ENCODE data around the gene GPX3.

Gene GPX3

GRCh38 chr5:151014680-151015343 is 5.6 kb upstream of the GPX3 start:
- no peak for DNase-seq

DNA sequence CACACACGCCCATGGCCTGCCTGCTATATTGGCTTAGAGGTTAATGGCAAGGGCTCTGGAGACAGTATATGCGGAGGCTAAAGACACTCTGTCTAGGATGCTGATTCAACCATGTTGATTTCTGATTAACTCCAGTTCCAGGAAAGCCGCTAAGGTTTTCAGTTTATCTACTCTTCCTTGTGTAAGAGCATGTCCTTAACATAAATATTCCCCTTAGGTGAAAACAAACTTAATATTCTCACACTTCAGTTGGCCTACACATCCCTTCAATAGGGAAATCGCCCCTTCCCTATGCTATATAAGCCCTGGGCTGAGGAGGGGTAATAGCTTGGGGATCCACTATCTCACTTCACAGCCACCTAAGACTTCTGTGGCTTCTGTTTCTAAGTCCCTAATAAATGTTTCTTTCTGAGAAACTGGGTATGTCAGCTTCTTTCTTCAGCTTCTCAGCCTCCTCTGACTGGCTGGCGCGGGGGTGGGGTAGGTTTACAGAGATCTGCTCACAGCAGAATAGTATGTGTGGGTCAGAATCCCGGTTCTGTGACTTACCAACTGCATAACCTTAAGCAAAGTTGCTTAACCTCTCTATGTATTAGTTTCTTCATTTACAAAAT is 4.3 kb upstream of the GPX3 start:
- no peak for DNase-seq

- no peak for DNase-seq
Observed at GRCh38 chr5:151016700-151017099, 3.7 kb upstream of the GPX3 start.

DNA sequence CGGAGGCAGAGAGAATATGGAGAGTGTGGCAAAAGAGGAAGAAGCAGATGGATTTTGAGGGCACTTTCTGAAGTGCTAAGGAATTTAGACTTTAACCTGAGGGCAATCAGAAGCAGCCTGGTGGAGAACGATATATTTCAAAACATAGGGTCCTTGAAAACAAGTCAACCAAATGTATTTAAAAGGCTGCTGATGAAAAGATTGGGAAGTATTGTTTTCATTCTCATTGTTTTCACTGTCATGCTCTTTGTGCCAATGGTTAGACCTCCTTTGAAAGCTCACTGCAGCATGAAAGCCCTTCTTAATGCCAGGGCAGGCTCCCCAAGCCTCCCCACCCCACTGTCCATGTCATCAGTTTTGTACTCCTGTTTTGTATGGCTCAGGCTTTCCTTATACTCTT is 2.5 kb upstream of the GPX3 start:
- no peak for DNase-seq

DNA sequence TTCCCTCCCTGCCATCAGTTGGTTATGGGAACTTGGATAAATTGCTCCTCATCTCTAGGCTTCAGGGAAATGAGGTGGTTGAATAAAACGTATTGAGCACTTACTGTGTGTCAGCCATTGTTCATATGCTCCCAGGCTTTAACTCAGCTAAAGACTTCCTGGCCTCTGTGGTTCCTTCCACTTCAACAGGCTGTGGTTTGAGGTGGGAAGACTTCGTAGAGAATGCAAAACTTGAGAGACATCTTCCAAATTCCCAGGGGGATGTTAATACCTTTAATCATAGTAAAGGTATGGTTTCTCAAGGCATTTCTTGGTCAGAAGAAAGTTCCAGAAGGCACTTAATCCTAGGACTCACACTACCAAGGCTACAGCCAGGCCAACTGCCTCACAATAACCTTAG is 1.5 kb upstream of the GPX3 start:
- DNase-seq = no peak

- peak; percentile 17 for DNase-seq
Observed at GRCh38 chr5:151019331-151019730, 1.1 kb upstream of the GPX3 start.

- DNase-seq = no peak
Observed at GRCh38 chr5:151021746-151022145, 1.4 kb downstream of the GPX3 start.

DNA sequence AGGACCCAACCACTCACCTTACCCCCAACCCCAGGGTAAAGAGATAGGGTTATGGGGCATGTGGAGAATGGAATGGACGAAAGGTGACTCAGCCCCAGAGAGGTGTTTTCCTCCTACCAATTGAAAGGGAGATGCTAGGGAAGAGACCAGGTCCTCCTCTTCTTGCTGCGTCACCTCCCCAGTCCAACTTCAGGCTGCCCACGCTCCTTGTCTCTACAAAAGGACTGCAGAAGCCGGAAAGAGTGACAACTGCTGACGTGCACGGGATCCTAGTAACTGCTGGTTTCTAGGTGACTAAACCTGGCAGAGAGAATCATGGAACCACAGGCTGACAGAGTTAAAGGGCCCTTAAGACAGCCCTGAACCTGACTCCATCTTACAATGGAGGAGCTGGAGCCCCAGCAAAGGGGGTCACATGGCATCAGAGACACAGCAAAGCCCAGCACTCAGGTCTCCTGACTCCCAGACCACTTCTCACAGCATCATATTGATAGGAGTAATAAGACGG is 2.2 kb downstream of the GPX3 start:
- no peak for DNase-seq

DNA sequence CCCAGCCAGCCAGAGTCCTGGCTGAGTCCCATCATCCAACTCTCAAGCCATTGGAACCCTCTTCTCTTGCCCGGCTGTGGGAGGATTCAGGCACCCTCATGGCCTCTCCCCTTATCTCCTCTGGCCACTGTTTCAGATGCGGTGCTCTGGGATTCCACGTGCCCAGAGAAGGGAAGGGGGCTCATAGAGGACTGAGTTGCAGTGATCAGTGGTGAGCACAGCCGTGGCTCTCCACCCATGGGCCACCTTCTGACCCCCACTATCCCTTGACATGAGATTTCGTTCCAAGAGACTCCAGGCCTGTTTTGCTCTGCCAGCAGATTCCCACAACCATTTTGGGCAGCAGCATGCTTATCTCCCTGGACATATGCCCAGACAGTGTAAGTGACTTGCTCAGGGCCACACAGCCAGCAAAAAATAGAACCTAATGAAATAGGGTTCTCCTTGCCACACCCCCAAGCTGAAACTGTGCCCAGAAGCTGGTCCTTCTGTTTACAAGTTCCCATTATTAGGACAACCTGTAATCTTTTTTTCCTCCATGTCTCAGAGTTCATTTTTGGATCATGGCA is 2.7 kb downstream of the GPX3 start:
- no peak for DNase-seq

DNA sequence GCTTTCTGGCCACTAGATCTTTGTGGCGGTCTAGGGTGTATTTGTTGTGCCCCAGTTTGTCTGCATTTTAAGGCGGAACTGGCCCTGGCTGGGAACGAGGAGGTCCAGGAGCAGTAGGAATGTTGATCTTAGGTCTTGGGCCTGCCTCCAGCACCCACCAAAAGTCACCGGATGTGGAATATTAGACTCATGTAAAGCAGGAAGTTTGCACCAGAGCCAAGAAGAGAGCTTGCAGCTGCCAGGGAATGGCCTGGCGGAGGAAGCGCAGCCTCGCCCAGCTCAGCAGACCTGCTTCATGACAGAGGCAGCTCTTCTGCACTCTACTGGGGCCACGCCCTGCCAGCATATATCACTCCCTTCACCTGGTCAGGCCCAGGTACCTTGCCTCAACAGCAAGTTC is 3.3 kb downstream of the GPX3 start:
- no peak for DNase-seq

GRCh38 chr5:151024440-151025249 is 4.3 kb downstream of the GPX3 start:
- no peak for DNase-seq

DNA sequence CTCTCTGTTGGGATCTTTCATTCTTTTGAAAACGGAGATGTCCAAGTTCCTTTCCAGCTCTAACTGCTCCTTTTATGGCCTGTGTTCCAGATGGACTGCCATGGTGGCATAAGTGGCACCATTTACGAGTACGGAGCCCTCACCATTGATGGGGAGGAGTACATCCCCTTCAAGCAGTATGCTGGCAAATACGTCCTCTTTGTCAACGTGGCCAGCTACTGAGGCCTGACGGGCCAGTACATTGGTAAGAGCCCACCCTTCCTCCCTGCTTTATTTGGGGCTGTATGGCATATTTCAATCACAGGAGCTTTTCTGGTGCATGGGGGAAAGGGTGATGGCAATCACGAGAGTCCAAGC is 4.8 kb downstream of the GPX3 start:
- no peak for DNase-seq

DNA sequence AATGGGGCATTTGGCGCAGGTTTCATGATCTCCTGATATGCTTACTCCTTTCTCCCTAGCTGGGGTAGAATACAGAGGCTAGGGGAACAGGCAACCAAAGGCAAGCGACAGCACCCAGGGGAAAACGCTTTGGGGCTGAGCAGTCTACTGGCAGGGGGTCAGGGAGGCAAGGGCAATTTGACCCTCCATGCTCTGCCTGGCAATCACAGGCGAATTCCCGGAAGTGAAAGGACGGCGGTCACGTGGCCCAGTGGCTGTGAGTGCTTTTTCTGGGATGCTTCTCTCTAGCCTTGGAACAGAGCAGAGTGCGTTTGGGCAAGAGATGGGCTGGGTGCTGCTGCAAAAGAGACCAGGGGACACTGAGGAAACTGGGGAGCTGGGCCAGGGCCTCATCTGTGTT is 5.7 kb downstream of the GPX3 start:
- DNase-seq = no peak

GRCh38 chr5:151026679-151027078 is 6.3 kb downstream of the GPX3 start:
- DNase-seq = no peak

- DNase-seq = no peak
Observed at GRCh38 chr5:151027961-151028479, 7.6 kb downstream of the GPX3 start.

- no peak for DNase-seq
Observed at GRCh38 chr5:151028717-151029116, 8.3 kb downstream of the GPX3 start.

DNA sequence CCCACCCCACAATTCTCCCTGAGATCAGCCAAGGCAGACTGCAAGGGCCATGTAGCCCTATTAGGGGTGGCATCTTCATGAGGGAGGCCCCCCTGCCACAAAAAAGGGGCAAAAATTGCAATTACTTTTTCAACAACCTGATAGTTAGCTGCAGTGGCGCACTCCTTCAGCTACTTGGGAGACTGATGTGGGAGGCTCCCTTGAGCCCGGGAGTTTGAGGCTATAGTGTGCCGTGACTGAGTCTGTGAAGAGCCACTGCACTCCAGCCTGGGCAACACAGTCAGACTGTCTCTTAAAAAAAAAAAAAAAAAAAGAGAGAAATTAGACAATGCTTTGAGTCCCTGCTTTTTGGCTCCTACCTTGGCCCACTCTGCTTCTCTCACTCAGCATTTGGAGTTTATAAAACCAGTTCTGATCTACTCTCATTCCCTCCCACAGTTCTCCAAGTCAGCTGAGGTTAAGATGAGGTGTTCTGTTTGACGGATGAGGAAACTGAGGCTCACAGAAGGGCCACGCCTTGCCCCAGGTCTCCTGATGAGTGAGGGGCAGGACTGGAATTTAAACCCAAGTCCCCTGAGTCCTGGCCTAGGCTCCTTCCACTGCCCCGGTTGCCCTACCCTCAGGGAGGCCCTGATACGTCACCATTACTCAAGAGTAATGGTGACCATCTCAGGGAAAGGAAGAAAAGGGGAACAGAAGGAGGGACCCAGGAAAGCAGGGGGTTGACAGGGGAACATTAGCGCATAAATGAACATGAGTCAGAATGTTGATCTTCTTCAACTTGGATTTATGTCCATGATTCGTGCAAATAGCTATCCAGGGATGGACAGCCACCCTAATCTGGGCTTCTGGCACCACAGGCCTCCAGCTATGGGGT is 9.0 kb downstream of the GPX3 start:
- DNase-seq = no peak

DNA sequence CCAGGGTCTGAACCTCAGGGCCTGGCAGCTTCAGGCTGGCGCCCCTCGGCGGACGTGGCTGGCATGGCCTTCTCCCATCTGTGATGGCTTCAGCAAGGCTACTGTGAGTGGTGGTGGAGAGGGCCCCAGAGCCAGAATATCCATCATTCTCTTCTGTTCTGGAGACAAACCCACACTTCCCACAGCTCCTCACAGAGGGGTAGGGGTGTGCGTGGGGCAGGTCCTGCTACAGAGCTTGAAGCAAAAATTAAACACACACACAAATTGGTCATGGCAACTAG is 9.6 kb downstream of the GPX3 start:
- DNase-seq = no peak

GRCh38 chr5:151030379-151030778 is 10.0 kb downstream of the GPX3 start:
- DNase-seq = no peak

- DNase-seq = no peak
Observed at GRCh38 chr5:151031554-151031953, 11.2 kb downstream of the GPX3 start.

GRCh38 chr5:151033217-151033934 is 13.0 kb downstream of the GPX3 start:
- DNase-seq = no peak
